Parathyroid adenoma (tissue), 2 donors: Measurements from ENCODE around the gene CYP2A6.
"Not testable (repeated sequence)": the region's sequence is repeated elsewhere in the genome, so short reads cannot be mapped to it uniquely, and the experiment has no call there.

Source experiments
- H2AFZ ChIP-seq: fragments of 300-600 bp; sonication (generic); one replicate; pipeline ENCODE4 v1.7.0; 2017; ENCODE audit warnings: antibody characterized with exemption, mild to moderate bottlenecking
- H3K27ac ChIP-seq: fragments of 300-600 bp; sonication (generic); one replicate; pipeline ENCODE4 v1.7.0; 2017
- H3K27me3 ChIP-seq: fragments of 300-600 bp; sonication (generic); one replicate; pipeline ENCODE4 v1.7.0; 2017; ENCODE audit warnings: low read length; ENCODE audit not compliant: control insufficient read depth, insufficient read depth
- H3K36me3 ChIP-seq: fragments of 300-600 bp; sonication (generic); one replicate; pipeline ENCODE4 v1.7.0; 2017; ENCODE audit warnings: low read length; ENCODE audit not compliant: control insufficient read depth, insufficient read depth
- H3K4me1 ChIP-seq: fragments of 300-600 bp; sonication (generic); one replicate; pipeline ENCODE4 v1.7.0; 2017; ENCODE audit warnings: control low read depth
- H3K4me2 ChIP-seq: fragments of 300-600 bp; sonication (generic); one replicate; pipeline ENCODE4 v1.7.0; 2017; ENCODE audit warnings: low read length
- H3K4me3 ChIP-seq: fragments of 300-600 bp; sonication (generic); one replicate; pipeline ENCODE4 v1.7.0; 2017; ENCODE audit warnings: low read depth, low read length
- H3K79me2 ChIP-seq: fragments of 300-600 bp; sonication (generic); one replicate; pipeline ENCODE4 v1.7.0; 2017; ENCODE audit warnings: control low read depth
- H3K9ac ChIP-seq: fragments of 300-600 bp; sonication (generic); one replicate; pipeline ENCODE4 v1.7.0; 2017; ENCODE audit warnings: mild to moderate bottlenecking
- H3K9me3 ChIP-seq: fragments of 300-600 bp; sonication (generic); one replicate; pipeline ENCODE4 v1.7.0; 2017; ENCODE audit warnings: low read length; ENCODE audit not compliant: control insufficient read depth
- TF ChIP-seq, protein P1 (sequence below): fragments of 300-600 bp; sonication (generic); IDR thresholded peaks from one replicate; pipeline ENCODE4 v1.7.0; 2017; ENCODE audit warnings: antibody characterized with exemption, mild to moderate bottlenecking
- donor health status: primary hyperparathyroidism.

The CYP2A6 gene, protein sequence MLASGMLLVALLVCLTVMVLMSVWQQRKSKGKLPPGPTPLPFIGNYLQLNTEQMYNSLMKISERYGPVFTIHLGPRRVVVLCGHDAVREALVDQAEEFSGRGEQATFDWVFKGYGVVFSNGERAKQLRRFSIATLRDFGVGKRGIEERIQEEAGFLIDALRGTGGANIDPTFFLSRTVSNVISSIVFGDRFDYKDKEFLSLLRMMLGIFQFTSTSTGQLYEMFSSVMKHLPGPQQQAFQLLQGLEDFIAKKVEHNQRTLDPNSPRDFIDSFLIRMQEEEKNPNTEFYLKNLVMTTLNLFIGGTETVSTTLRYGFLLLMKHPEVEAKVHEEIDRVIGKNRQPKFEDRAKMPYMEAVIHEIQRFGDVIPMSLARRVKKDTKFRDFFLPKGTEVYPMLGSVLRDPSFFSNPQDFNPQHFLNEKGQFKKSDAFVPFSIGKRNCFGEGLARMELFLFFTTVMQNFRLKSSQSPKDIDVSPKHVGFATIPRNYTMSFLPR

DNA sequence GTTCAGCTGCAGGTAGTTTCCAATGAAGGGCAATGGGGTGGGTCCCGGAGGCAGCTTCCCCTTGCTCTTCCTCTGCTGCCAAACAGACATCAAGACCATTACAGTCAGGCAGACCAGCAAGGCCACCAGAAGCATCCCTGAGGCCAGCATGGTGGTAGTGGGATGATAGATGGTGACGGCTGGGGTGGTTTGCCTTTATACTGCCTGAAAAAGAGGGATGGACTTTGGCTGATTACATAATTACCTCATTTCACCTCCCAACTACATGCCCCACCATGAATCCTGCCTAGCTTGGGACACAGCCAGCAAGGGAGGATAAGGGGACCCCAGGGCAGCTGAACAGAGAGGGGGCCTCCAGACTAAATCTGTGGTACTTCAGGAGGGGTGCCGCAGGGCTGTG, at the start of gene CYP2A6:
Gene CYP2A6 (minus strand): TSS at position 171 of the 400 bp plus-strand sequence. CDS start 21 bp downstream, at position 150.
- not testable (repeated sequence) for H3K4me3 ChIP-seq, H2AFZ ChIP-seq, H3K27me3 ChIP-seq, H3K79me2 ChIP-seq, H3K4me1 ChIP-seq, H3K4me2 ChIP-seq, H3K27ac ChIP-seq, H3K36me3 ChIP-seq, H3K9ac ChIP-seq, H3K9me3 ChIP-seq

DNA sequence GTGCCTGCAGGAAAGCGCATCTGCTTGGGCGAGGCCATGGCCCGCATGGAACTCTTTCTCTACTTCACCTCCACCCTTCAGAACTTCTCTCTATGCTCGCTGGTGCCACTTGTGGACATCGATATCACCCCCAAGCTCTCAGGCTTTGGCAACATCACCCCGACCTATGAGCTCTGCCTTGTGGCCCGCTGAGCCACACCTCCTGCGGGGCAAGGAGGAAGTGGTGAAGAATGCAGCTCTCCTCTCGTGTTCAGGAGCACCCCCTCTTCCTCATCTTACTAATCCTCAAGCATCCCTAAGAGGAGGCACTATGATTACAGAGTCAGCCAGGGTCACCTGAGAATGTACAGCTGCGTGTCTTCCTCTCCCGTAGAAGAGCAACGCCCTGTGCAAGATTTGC, 49.7 kb upstream of the CYP2A6 start:
- not testable (repeated sequence) for H3K4me3 ChIP-seq, H3K27me3 ChIP-seq, H3K4me1 ChIP-seq, H3K9ac ChIP-seq, H3K9me3 ChIP-seq, H3K4me2 ChIP-seq, H3K36me3 ChIP-seq, H2AFZ ChIP-seq, H3K27ac ChIP-seq, H3K79me2 ChIP-seq

DNA sequence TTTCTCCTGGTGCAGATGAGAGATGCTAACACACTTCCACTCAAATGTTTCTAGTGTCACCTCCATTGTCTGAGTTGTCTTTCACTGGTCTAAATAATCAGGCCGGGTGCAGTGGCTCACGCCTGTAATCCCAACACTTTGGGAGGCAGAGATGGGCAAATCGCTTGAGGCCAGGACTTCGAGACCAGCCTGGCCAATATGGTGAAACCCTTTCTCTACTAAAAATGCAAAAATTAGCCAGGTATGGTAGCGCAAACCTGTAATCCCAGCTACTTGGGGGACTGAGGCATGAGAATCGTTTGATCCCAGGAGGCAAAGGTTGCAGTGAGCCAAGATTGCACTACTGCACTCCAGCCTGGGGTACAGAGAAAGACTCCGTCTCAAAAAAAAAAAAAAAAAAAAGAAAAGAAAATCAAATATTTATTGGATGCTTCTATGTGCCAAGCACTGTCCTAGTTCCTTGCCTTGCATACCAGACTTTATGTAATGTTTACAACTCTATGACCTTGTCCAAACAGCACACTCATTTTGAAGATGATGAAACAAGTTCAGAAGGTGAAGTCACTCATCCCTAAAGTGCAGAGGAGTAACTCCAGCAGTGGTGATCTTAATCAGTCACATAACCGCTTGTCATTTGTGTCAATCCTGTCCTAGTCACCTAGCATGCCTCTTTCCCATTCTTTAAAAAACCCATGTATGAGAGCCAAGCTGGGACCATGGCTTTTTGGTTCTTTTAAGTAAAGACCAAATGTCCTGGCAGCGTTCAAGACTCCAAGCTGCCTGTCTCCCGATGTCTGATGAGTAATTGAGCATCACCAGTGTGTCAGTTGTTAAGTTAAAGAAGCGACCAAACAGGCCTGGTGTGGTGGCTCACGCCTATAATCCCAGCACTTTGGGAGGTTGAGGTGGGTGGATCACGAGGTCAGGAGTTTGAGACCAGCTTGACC, 46.9 kb upstream of the CYP2A6 start:
- H2AFZ ChIP-seq, H3K4me3 ChIP-seq, H3K27me3 ChIP-seq, H3K79me2 ChIP-seq, H3K9ac ChIP-seq, H3K36me3 ChIP-seq, H3K4me2 ChIP-seq, H3K4me1 ChIP-seq, H3K27ac ChIP-seq, H3K9me3 ChIP-seq: not testable (repeated sequence)

DNA sequence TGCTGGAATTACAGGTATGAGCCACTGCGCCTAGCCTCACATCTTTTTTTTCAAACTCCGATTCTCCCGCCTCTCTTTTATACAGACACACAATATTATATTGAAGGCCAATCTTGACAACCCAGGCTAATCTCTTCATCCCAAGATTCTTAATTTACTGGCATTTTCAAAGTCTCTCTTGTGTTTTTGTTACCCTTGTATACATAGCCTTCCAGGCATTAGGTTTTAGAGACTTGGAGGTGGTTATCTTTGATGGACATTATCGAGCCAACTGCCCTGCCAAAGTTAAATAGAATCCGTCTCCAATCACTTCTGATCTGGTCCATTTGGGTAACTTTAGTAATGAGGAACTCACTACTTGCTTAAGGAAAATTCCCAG, 46.2 kb upstream of the CYP2A6 start:
- H3K27ac ChIP-seq = no peak overlapping the region
- H3K36me3 ChIP-seq = no peaks in the 10 kb centered on the region
- H3K4me1 ChIP-seq = no peaks in the 10 kb centered on the region
- H3K9me3 ChIP-seq = no peaks in the 10 kb centered on the region
- no peaks in the 10 kb centered on the region for H3K79me2 ChIP-seq
- no peak overlapping the region for H3K9ac ChIP-seq
- H3K4me3 ChIP-seq = no peak overlapping the region
- H3K4me2 ChIP-seq = no peak overlapping the region
- TF ChIP-seq, protein P1, sequence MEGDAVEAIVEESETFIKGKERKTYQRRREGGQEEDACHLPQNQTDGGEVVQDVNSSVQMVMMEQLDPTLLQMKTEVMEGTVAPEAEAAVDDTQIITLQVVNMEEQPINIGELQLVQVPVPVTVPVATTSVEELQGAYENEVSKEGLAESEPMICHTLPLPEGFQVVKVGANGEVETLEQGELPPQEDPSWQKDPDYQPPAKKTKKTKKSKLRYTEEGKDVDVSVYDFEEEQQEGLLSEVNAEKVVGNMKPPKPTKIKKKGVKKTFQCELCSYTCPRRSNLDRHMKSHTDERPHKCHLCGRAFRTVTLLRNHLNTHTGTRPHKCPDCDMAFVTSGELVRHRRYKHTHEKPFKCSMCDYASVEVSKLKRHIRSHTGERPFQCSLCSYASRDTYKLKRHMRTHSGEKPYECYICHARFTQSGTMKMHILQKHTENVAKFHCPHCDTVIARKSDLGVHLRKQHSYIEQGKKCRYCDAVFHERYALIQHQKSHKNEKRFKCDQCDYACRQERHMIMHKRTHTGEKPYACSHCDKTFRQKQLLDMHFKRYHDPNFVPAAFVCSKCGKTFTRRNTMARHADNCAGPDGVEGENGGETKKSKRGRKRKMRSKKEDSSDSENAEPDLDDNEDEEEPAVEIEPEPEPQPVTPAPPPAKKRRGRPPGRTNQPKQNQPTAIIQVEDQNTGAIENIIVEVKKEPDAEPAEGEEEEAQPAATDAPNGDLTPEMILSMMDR = no peak
- H3K27me3 ChIP-seq = no peaks in the 10 kb centered on the region
- no peak overlapping the region for H2AFZ ChIP-seq

DNA sequence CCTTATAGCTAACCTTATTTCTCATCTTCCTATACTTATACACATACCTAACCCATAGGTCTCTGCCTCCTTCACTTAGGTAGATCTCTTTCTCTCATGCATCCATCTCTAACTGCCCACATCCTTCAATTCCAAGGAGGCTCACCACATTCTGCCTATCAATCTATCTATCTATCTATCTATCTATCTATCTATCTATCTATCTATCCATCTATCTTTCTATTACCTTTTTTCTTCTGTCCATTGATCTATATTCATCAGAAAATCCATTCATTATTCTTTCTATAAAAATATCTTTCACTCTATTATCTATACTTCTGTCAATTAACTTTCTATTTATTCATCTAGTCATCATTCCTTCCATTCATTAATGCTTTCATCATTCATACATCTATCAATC, 42.9 kb upstream of the CYP2A6 start:
- Histone ChIP-seq H3K4me3 (no peak overlapping the region), H3K4me2 (no peak overlapping the region)

More for the DNA sequence above, 42.9 kb upstream of the CYP2A6 start:
- Histone ChIP-seq H3K27ac (no peak overlapping the region), H3K9ac (no peak overlapping the region), H2AFZ (no peak overlapping the region), H3K4me1 (no peaks in the 10 kb centered on the region), H3K9me3 (no peaks in the 10 kb centered on the region), H3K27me3 (no peaks in the 10 kb centered on the region), H3K79me2 (no peaks in the 10 kb centered on the region), H3K36me3 (no peaks in the 10 kb centered on the region)
- TF ChIP-seq, protein P1 = no peak
